GM21447 (cell line): ENCODE results near the gene VASH1.

Experiments used
- ATAC-seq: cut with Tn5 transposase; IDR thresholded peaks from one replicate; pipeline ENCODE4 v1.9.1; 2021; ENCODE audit not compliant: unreplicated experiment

Gene VASH1

GRCh38 chr14:76827696-76828296, 66.5 kb downstream of the VASH1 start:
- no peak for ATAC-seq

DNA sequence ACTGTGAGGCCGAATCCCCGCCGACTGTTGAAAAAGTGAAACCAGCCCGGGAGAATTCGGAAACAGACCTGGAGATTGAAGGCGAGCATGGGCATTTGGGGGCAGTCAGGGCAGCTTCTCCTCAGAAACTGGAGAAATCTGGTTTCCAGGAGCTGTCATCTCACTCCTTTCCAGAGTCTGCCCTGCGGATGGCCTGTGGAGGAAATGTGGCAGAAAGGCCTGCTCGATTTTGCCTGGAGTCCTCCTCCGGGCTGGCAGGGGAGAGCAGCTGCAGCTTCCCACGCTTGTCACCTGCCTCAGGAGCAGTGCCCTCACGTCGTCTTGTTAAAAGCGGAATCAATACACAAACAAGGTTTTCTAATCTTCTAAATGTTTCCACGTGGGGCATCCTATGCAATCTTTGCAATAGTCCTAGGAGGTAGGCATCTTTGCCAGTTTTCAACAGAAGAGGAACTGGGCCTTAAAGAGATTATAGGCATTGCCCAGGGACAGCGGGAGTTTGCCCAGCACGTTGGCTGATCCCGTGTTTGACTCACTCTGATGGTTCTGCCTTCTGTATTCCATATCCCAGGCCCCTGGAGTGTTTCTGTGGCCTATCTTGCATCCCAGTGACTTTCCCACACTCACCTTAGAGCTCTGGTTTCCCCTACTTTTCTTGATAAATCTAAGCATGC, 67.2 kb downstream of the VASH1 start:
- no peak for ATAC-seq

DNA sequence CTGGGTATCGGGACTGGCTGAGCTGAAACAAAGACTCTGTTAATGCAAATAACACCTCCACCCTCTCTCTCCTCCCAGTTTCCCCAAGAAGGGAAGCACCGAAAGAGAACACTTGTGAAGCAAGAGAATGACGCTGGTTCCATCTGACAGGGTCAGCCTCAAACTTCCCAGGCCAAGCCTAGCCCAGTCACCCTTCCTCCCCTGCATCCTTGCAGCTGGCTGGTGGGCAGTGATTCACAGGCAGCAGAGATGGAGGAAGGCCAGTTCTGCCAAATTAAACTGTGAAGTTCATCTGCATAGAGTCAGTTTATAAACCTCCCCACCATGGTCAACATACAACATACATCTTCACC, 67.7 kb downstream of the VASH1 start:
- no peak for ATAC-seq

GRCh38 chr14:76829650-76830421, 68.6 kb downstream of the VASH1 start:
- ATAC-seq, result no peak

GRCh38 chr14:76830556-76830955, 69.3 kb downstream of the VASH1 start:
- no peak for ATAC-seq

DNA sequence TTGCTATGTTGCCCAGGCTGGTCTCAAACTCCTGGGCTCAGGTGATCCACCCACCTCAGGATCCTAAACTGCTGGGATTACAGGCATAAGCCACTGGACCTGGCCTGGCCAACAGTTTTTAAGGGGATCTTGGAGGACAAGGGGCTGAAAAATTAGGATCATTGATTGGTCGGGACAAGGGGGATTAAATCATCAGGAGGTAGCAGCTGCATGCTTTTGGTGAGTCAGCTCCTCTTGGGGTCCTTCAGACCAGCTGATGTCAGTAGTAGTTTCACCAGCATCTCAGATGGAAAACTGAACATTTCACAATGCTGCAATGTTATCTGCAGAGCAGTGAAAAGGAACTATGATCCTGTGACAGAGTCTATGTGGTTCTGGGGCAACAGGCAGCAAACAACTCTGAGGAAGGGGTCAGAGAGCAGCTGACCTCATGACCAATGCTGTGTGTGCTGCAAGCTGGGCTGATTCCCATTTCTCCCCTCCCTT, 71.3 kb downstream of the VASH1 start:
- ATAC-seq, result no peak
